ENCODE measurements around the gene AFAP1L2.

GRCh38 chr10:114399576-114399975 lies 4.7 kb downstream of the AFAP1L2 start:
- no peak for TF ChIP-seq POLR2A (IDR thresholded peaks at IDR 0.05)
- no peak for TF ChIP-seq CTCF (IDR thresholded peaks at IDR 0.05)

All from body of pancreas (tissue), 4 donors.